HepG2 (cell line): ENCODE measurements around the gene ERLIN1. TPM values are rescaled to one million over a fixed set of nuclear protein-coding genes. Genes with fewer than 3 reads are reported as not detected.

Experiments
- CBX1 ChIP-seq: IDR thresholded peaks from one replicate; pipeline ENCODE4 v1.6.1; 2016; ENCODE audit warnings: antibody characterized with exemption, low read depth
- JARID2 ChIP-seq: sonication (generic); formaldehyde crosslinking; IDR thresholded peaks from 2 replicates; pipeline ENCODE4 v1.8.1; 2023; ENCODE audit warnings: missing genetic modification reagents, inconsistent platforms; ENCODE audit not compliant: insufficient replicate concordance
- MAFK ChIP-seq, 2 experiments: IDR thresholded peaks in 1 of 2; conservative IDR thresholded peaks in 1 of 2; 2 replicates each; pipeline ENCODE4 v1.6.1; 2011; ENCODE audit warnings: improper control_type of control experiment in 2 of 2, low read length in 2 of 2
- MLLT10 ChIP-seq: sonication (generic); formaldehyde crosslinking; IDR thresholded peaks from 2 replicates; pipeline ENCODE4 v1.4.0; 2020; ENCODE audit warnings: missing genetic modification reagents
- NCOA1 ChIP-seq: sonication (generic); formaldehyde crosslinking; IDR thresholded peaks from 2 replicates; pipeline ENCODE4 v1.9.0; 2021; ENCODE audit warnings: missing genetic modification reagents
- NFKB2 ChIP-seq: sonication (generic); formaldehyde crosslinking; IDR thresholded peaks from 2 replicates; pipeline ENCODE4 v1.4.0; 2020; ENCODE audit warnings: missing genetic modification reagents, borderline replicate concordance
- NFRKB ChIP-seq: fragments of 450-650 bp; IDR thresholded peaks from 2 replicates; pipeline ENCODE4 v1.6.1; 2017
- NR2C2 ChIP-seq: sonication (generic); formaldehyde crosslinking; IDR thresholded peaks from 2 replicates; pipeline ENCODE4 v1.4.0; 2020; ENCODE audit warnings: missing genetic modification reagents, mild to moderate bottlenecking, moderate library complexity, borderline replicate concordance
- SOX6 ChIP-seq, 2 experiments: fragments of 450-650 bp in 1 of 2; sonication (generic) in 1 of 2; formaldehyde crosslinking in 1 of 2; IDR thresholded peaks; 2 replicates each; pipeline versions ENCODE4 v1.4.0 to v1.6.1; 2017 to 2020; ENCODE audit warnings: antibody characterized with exemption in 1 of 2, mild to moderate bottlenecking in 1 of 2, missing genetic modification reagents in 1 of 2
- SP1 ChIP-seq, 2 experiments: fragments of 450-650 bp in 1 of 2; sonication (generic) in 1 of 2; formaldehyde crosslinking in 1 of 2; IDR thresholded peaks; 2 replicates each; pipeline versions ENCODE4 v1.4.0 to v1.6.1; 2016 to 2020; ENCODE audit warnings: missing genetic modification reagents in 1 of 2
- ZBTB20 ChIP-seq: sonication (generic); formaldehyde crosslinking; IDR thresholded peaks from 2 replicates; pipeline ENCODE4 v1.8.1; 2023; ENCODE audit warnings: missing genetic modification reagents, low read depth, mild to moderate bottlenecking, borderline replicate concordance
- ZFYVE20 ChIP-seq: sonication (generic); formaldehyde crosslinking; IDR thresholded peaks from 2 replicates; pipeline ENCODE4 v1.8.0; 2023; ENCODE audit warnings: low read depth, mild to moderate bottlenecking, moderate library complexity, missing genetic modification reagents, borderline replicate concordance
- ZNF317 ChIP-seq: sonication (generic); formaldehyde crosslinking; IDR thresholded peaks from 2 replicates; pipeline ENCODE4 v1.5.0; 2020; ENCODE audit warnings: mild to moderate bottlenecking, missing genetic modification reagents
- ZNF484 ChIP-seq: sonication (generic); formaldehyde crosslinking; IDR thresholded peaks from 2 replicates; pipeline ENCODE4 v1.5.1; 2020; ENCODE audit warnings: mild to moderate bottlenecking, low read depth, missing genetic modification reagents, borderline replicate concordance
- ZNF589 ChIP-seq: sonication (generic); formaldehyde crosslinking; conservative IDR thresholded peaks from 2 replicates; pipeline ENCODE4 v1.8.0; 2022; ENCODE audit warnings: mild to moderate bottlenecking, moderate library complexity, missing genetic modification reagents
- polyA plus RNA-seq, 8 experiments: library from polyadenylated mRNA; depleted of rRNA in 3 of 8; stranded (reverse) in 7 of 8; unstranded in 1 of 8; fragments of >200 nt; fragmentation: Illumina TruSeq in 4 of 8; extraction: Trizol in 4 of 8; gene quantifications; 2 replicates each; pipeline versions ENCODE4 v1.2.1 to v1.2.3, GENCODE V29; 2011 to 2016; ENCODE audit warnings: low read depth in 4 of 8, missing spikeins in 1 of 8, mixed read lengths in 1 of 8; ENCODE audit not compliant: insufficient read depth in 1 of 8
- total RNA-seq, 5 experiments: library from RNA; depleted of rRNA; stranded (reverse); fragments of >200 nt; fragmentation: Illumina TruSeq; extraction: Trizol; gene quantifications; 2 replicates each; pipeline ENCODE4 v1.2.3, GENCODE V29; 2016; ENCODE audit warnings: low read depth in 1 of 5
- TF ChIP-seq, protein P1 (sequence below): sonication (generic); formaldehyde crosslinking; IDR thresholded peaks from 2 replicates; pipeline ENCODE4 v1.8.0; 2022; ENCODE audit warnings: mild to moderate bottlenecking, missing genetic modification reagents; ENCODE audit not compliant: insufficient replicate concordance
- TF ChIP-seq, protein P2 (sequence below): sonication (generic); formaldehyde crosslinking; IDR thresholded peaks from 2 replicates; pipeline ENCODE4 v1.4.0; 2020; ENCODE audit warnings: missing genetic modification reagents, borderline replicate concordance
- TF ChIP-seq, protein P3 (sequence below): sonication (generic); formaldehyde crosslinking; IDR thresholded peaks from 2 replicates; pipeline ENCODE4 v1.4.0; 2020; ENCODE audit warnings: missing genetic modification reagents, borderline replicate concordance

ERLIN1 gene
- total and polyA plus RNA-seq, 2 of the 13 experiments (the other 11 are each of a cell fraction or from before 2014, with no cell fraction given) = 56.8 to 69.3 TPM

DNA sequence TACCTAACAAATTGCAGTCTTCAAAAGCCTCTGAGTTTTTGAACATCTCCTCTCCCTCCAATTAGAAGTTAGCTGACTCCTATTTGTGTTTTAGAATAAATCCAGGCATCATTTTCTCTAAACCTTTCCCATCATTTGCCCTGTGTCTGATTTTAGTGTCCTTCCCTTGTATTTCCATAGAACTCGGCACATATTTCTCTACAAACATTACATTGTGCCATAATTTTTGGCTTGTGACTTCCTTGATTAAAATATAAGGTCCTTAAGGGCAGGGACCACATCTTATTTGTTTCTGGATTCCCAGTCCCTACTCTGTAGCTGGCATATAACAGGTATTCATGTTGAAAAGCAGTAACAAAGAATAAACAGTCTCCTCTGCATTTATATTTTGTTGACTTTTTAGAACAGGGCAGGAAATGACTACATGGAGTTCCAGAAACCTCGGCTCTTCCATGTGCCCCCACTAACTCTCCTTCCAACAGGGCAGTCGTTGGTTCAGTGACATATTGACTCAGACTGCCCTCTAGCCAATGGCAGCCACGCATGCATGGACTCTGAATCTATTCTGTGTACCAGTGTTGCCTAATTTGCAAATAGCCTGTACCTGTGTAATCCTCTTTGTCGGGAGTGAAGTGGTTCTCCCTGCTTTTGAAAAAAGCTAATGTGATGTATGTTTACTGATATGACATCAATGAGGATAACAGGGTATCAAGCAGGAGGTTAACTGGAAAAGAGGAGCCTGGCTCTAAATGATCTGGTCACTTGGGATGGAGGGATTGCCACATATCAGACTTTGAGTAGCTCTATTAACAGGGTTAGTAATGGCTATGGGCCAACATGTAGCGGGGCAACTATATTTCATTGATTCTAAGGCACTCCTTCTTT lies 84.4 kb downstream of the ERLIN1 start (continued):
- TF ChIP-seq, protein P1, sequence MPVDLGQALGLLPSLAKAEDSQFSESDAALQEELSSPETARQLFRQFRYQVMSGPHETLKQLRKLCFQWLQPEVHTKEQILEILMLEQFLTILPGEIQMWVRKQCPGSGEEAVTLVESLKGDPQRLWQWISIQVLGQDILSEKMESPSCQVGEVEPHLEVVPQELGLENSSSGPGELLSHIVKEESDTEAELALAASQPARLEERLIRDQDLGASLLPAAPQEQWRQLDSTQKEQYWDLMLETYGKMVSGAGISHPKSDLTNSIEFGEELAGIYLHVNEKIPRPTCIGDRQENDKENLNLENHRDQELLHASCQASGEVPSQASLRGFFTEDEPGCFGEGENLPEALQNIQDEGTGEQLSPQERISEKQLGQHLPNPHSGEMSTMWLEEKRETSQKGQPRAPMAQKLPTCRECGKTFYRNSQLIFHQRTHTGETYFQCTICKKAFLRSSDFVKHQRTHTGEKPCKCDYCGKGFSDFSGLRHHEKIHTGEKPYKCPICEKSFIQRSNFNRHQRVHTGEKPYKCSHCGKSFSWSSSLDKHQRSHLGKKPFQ (CRISPR knock-in tag) = no peak
- TF ChIP-seq JARID2 (CRISPR knock-in tag) (no peak), ZFYVE20 (no peak), CBX1 (no peak), SOX6 (IDR thresholded peaks at IDR 0.05) (no peak), SOX6 (CRISPR knock-in tag; IDR thresholded peaks at IDR 0.05) (peak; percentile 97), ZNF484 (CRISPR knock-in tag) (no peak), ZBTB20 (CRISPR knock-in tag) (peak; percentile 59), NFRKB (no peak), ZNF589 (peak; percentile 85; the same call in 1 of the 2 replicates), NFKB2 (CRISPR knock-in tag) (no peak), MAFK (conservative IDR thresholded peaks at IDR 0.05 in 1 of 2, IDR thresholded peaks at IDR 0.05 in 1 of 2; ENCODE audit: low read length in 2 of 2) (no peak; a peak in 1 of 4 replicates), NCOA1 (CRISPR knock-in tag) (no peak), ZNF317 (CRISPR knock-in tag) (peak; percentile 76; the same call in 1 of the 2 replicates), NR2C2 (CRISPR knock-in tag) (peak; percentile 70), SP1 (IDR thresholded peaks at IDR 0.05) (no peak), SP1 (CRISPR knock-in tag; IDR thresholded peaks at IDR 0.05) (peak; percentile 12; the same call in 1 of the 2 replicates), MLLT10 (CRISPR knock-in tag) (no peak)
- TF ChIP-seq, protein P2, sequence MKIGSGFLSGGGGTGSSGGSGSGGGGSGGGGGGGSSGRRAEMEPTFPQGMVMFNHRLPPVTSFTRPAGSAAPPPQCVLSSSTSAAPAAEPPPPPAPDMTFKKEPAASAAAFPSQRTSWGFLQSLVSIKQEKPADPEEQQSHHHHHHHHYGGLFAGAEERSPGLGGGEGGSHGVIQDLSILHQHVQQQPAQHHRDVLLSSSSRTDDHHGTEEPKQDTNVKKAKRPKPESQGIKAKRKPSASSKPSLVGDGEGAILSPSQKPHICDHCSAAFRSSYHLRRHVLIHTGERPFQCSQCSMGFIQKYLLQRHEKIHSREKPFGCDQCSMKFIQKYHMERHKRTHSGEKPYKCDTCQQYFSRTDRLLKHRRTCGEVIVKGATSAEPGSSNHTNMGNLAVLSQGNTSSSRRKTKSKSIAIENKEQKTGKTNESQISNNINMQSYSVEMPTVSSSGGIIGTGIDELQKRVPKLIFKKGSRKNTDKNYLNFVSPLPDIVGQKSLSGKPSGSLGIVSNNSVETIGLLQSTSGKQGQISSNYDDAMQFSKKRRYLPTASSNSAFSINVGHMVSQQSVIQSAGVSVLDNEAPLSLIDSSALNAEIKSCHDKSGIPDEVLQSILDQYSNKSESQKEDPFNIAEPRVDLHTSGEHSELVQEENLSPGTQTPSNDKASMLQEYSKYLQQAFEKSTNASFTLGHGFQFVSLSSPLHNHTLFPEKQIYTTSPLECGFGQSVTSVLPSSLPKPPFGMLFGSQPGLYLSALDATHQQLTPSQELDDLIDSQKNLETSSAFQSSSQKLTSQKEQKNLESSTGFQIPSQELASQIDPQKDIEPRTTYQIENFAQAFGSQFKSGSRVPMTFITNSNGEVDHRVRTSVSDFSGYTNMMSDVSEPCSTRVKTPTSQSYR (CRISPR knock-in tag) = peak; percentile 56; the same call in 1 of the 2 replicates
- TF ChIP-seq, protein P3, sequence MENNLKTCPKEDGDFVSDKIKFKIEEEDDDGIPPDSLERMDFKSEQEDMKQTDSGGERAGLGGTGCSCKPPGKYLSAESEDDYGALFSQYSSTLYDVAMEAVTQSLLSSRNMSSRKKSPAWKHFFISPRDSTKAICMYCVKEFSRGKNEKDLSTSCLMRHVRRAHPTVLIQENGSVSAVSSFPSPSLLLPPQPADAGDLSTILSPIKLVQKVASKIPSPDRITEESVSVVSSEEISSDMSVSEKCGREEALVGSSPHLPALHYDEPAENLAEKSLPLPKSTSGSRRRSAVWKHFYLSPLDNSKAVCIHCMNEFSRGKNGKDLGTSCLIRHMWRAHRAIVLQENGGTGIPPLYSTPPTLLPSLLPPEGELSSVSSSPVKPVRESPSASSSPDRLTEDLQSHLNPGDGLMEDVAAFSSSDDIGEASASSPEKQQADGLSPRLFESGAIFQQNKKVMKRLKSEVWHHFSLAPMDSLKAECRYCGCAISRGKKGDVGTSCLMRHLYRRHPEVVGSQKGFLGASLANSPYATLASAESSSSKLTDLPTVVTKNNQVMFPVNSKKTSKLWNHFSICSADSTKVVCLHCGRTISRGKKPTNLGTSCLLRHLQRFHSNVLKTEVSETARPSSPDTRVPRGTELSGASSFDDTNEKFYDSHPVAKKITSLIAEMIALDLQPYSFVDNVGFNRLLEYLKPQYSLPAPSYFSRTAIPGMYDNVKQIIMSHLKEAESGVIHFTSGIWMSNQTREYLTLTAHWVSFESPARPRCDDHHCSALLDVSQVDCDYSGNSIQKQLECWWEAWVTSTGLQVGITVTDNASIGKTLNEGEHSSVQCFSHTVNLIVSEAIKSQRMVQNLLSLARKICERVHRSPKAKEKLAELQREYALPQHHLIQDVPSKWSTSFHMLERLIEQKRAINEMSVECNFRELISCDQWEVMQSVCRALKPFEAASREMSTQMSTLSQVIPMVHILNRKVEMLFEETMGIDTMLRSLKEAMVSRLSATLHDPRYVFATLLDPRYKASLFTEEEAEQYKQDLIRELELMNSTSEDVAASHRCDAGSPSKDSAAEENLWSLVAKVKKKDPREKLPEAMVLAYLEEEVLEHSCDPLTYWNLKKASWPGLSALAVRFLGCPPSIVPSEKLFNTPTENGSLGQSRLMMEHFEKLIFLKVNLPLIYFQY = no peak
